ENCODE measurements around the gene CMIP.

CMIP gene

DNA sequence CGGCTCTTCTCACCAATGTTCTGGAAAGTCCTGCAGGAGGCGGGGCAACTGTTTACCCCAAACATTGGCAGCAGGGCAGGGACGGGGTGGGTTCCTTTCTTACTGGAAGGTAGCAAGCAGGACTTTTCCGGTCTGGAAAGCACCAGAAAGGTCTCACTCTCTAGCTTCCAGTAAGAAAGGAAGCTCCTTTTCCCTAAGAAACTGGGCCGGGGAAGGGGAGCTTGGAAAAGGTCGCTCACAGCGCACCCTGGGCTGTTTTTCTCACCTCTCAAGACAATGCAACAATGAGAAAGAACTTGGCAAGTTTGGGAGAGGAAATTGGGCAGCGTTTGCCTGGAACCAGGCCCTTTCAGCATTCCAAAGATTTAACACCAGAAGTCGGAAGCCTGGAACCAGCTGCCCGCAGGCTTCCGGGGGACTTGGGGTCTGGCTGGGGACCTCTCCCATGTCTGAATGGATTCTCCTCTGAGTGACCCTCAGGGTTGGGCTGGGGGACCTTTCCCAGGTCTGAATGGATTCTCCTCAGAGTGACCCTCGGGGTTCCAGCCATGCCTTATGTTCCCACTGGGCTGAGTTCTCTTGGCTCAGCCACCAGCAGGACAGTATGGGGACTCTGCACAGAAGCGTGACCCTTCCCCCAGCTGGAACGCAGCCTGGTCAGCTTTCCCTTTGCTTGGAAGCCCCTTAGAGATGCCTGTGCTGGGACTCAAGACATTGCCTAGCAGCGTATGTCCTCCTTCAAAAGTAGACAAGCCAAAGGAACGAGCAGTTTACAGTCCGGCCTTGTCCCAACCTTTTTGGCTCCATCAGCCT is 167.9 kb downstream of the CMIP start:
- DNase-seq, result no peak

DNA sequence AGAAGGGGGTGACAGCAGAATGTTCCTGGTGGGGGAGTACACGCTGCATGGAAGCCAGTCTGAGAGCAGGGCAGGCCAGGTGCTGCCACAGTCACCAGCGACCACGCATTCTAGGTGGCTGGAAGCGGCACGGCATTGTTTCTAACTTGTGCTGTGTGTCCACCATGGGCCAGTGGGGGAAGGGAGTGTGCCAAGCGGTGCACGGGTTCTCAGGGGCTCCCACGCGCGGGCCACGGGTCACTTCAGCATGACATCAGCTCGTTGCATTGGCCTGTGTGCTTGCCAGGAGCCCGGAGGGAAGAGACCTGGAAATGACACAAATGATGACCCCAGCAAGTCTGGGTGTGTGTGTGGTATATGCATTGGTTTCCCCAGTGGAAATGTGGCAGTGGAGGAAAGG is 169.6 kb downstream of the CMIP start:
- no peak for DNase-seq

DNA sequence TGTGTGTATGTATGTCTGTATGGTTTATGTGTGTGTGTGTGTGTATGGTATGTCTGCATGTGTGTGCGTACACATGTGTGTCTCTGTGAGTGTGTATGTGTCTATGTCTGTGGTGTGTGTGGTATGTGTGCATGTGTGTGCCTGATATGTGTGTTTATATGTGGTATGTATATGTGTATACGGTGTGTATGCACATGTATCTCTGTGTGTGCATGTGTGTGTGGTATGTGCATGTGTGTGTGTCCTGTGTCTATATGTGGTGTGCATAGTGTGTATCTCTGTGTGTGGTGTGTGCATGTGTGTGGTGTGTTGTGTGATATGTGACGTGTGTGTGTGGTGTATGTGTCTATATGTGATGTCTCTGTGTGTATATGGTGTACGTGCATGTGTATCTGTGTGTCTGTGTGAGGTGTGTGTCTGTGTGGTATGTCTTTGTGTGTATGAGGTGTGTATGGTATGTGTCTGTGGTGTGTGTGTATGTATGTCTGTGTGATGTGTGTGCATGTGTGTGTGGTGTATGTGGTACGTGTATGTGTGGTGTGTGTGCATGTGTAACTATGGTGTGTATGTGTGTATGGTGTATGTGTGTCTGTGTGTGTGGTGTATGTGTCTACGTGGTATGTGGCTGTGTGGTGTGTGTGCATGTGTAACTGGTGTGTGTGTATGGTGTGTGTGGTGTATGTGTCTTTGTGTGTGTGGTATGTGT is 170.2 kb downstream of the CMIP start:
- DNase-seq, result no peak

DNA sequence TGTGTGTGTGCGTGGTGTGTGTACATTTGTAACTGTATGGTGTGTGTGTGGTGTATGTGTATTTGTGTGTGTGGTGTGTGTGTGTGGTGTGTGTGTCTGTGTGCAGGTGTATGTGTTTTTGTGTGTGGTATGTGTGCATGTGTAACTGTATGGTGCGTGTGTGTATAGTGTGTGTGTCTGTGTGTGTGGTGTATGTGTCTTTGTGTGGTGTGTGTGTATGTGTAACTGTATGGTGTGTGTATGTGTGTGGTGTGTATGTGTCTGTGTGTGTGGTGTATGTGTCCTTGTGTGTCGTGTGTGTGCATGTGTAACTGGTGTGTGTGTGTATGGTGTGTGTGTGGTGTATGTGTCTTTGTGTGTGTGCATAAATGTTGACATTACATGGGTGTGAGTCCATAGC is 170.8 kb downstream of the CMIP start:
- no peak for DNase-seq

DNA sequence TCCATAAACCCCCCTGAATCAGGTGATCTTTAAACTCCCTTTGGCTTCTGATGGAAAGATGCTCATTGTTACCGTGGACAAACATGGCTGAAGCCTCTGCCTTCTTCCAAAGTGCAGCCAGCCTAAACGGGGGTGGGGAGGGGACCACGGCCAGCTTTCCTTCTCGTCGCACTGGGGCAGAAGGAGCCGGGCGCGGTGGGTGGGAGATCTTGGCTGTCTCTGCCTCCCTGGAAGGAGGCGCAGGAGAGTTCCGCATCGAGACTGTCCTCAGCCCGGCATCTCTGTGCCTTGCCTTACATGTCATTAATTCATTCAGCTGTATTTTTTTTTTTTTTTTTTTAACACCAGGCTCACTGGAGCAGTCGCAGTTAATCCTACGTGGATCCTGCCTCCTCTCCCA is 171.2 kb downstream of the CMIP start:
- no peak for DNase-seq

DNA sequence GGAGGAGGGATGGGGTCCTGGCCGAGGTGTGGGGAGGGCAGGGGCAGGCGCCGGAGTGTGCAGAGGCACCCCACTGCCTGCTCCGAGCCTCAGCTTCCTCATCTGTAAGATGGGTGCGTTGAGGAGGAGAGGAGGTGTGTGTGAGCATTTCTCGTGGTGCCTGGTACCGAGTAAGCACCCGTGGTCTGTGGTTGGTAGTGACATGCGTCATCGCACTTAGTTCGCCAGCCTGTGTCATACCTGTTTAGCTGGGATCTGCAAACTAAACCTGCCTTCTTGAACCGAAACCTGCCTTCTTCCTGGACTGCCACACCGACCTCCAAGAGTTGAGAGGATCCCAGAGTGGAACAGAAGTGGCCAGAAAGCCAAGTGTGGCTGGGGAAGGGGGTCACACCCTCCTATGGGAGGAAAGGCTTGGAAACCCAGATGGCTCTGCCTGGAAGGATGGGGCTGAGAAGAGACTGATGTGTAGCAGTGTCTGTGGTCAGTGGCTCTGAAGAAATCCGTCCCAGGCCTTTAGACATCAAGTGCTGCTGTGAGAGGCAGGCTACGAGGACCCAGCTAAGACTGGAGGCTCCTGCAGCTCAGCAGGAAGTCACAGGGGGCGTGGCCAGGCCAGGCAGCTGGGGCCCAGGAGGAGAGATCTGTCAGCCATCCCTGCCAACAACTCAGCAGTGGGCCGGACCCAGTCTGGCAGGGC is 171.9 kb downstream of the CMIP start:
- DNase-seq, result peak; percentile 65

DNA sequence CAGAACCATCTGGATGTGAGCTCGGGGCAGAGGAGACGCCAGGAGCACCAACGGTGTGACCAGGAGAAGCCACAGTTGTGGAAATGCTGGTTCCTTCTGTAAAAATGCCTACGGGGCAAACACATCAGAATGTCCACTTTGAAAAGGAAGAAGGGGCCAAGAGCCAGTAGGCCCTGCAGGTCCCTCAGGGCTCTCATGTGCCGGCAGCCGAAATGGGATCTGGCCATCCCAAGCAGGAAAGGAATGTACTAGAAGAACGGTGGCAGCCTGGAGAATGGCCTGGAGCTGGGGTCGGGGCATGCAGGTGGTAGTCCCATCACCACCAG is 172.4 kb downstream of the CMIP start:
- DNase-seq, result no peak

DNA sequence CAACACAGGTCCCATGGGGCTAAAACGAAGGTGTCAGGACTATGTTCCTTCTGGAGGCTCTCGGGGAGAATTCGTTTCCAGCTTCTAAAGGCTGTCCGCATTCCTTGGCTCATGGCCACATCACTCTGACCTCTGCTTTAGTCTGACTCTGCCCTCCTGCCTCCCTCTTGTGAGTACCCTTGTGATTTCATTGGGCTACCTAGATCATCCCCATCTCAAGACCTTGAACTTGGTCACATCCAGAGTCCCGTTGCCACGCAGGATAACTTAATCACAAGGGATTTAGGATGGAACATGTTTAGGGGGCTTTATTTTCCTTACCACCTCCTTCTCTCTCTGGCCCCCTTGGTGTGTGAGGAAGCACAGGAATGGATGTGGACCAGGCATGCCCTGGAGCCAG is 173.6 kb downstream of the CMIP start:
- DNase-seq, result no peak

DNA sequence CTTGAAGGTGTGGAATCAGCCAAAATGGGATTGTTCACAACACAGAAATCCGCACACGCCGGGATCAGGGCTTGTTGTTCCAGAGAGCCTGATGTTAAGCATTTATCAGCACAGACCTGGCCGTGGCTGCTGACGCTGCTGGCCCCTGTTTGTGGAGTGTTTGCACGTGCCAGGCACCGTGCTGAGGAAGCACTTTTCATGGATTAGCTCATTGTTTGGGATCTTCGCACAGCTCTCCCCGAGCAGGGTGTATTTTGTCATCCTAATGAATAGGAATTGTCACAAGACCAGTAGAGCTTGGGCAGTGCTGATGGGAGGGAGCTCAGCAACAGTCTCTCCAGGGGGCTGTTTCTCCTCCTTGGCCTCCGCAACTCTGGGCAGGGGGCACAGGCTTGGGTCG is 174.1 kb downstream of the CMIP start:
- no peak for DNase-seq

DNA sequence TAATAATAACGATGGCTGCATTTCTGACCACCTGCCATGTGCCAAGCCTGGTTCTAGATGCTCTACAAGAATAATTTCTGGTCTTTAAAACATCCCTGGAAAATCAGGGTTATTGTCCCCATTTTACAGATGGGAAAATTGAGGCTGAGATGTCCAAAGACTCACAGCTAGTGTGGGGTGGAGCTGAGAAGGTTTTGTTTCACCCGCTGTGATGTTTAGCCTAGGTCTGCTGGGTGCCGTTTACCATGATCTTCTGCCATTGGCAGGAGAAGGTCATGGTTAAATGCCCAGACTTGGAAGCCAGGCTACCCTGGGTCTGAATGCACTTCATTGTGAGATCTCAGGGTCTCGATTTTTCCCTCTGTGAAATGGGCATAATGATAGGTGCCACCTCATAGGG is 175.4 kb downstream of the CMIP start:
- DNase-seq, result no peak

DNA sequence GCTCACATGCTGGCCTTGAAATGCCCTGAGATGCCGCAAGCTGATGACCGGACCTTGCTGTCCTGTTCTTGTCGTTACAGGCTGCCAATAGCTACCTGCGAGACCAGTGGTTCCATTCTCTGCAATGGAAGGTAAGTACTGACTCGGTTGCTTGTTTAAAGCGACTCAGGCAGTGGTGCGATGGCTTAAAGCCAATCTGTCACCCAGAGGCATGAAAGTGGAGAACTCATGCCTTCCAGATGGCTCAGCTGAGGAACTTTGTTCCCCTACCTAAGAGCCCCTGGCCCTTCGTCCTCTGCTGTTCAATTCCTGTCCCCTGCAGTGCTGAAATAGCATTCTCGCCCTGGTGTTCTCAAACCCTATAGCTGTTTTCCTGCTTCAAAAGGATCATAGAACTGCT is 176.2 kb downstream of the CMIP start:
- DNase-seq, result no peak

DNA sequence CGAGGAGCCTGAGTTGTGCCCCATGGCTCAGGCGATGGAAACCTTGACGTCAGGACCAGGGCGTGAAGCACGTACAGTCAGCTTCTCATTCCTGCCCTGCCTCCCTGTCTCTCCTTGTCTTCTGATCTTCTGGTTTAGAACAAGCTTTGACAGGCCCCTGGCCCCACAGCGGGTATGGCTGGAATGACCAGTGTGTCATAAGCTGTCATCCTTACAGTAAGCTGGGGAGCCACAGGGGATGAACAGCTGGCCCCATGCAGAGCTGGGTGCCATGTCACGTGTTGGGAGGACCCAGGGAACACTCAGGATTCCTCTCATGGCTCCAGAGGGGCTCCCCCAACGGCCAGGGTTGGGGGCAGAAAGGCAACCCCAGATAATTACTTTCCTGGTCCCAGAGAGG is 176.9 kb downstream of the CMIP start:
- DNase-seq, result no peak

DNA sequence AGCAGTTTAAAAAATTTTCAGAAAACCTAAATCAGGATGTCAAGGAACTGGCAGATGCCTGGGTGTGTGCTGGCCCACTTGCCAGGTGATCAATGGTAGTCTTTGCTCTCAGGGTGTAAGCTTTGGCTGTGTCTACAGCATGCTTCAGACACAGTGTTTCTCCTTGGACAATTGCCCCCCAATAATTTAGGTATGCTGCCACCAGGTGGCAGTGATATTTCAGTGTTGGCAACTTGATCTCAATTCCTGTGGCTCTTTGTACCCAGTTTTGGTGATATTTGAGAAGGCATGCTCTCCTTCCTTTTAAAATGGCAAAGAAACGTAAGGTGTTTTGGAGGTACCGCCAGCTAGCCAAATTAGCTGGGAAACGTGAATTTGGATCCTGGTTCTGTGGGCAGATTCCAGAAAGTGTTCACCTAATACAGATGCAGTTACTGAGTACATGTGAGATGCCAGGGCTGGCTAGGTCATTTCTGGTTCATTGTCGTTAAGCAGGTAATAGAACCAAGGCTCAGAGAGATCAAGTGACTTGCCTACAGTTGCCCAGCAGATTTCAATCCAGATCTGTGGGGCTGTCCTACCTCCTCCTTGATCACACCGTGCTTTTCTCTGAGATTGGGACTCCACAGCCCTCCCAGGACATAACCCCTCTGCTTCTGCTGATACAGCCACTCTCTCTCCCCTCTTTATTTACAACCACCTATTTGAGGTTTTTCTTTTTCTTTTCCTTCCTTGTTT is 178.9 kb downstream of the CMIP start:
- DNase-seq, result peak; percentile 48

DNA sequence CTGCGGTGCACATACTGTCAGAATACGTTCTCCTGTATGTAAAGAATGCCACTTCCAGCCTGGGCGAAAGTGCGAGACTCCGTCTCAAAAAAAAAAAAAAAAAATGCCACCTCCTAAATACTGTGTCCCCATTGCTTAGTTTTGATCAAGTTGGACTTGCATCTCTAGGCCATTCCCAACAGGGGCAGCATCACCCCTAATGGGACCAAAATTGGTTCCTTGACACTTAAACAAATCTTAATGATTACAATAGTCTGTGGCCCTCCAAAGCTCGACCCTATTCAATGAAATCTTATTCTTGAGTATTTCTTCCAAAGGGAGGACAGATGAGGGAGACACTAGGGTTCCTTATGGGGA is 179.8 kb downstream of the CMIP start:
- no peak for DNase-seq

DNA sequence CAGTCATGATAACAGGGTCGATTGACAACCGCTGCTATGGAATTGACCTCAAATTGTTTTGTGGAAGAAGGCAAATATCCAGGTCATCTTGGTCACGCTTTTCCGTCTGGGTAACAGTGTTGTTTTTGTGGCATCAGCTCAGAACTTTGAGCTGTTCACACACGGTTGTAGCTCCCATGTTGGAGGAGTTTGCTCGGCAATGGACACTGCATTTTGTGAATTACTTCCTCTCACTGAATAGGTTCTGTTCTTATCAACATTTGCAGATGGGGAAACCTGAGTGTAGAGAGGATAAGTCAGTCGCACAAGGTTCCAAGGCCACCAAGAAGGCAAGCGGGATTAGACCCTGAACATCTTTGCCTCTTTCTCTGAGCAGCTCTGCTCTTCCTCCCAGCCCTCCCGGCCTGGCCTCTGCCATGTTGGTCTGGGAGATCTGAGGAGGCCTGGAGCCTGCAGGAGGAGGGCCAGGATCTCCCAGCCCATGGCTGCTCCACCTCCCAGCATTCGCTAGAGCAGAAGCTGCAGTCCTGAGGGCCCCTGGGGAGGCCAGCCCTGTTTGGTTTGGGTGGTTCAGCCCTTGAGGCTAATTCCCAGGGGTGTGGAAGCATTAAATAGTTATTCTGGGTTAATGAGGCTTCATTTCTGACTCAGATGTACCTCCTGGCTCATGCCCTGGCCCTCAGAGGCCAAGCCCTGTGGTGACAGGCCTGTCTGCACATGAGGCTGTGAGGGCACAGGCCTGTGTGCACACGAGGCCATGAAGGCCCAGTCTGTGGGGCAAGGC is 180.3 kb downstream of the CMIP start:
- DNase-seq, result no peak

DNA sequence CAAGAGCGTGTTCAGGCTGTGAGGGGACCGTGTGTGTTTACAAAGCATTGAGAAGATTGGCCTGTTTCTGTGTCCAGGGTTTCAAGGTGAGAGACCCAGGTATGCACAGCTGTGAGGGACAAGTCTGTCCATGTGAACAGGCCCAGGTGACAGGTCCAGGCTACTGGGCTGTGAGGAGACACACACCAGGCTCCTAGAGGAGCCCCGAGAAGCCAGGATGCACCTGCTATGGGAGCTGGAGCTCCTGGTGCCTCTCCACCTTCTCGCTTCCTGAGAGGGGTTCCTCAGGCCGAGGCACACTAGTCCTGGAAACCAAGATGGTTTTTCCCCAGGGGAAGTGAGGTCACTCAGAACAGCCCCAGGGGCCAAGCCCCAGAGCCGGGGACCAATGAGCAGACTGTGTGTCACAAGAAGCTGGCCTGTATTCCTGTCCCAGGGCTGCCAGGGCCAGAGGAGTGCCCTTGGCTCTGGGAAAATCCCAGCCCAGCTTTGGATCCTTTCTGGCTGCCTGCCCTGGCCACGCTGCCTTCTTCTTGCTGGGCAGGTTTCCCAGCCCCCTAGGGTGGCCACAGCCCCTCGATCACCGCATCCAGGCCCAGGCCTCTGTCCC is 181.0 kb downstream of the CMIP start:
- no peak for DNase-seq

DNA sequence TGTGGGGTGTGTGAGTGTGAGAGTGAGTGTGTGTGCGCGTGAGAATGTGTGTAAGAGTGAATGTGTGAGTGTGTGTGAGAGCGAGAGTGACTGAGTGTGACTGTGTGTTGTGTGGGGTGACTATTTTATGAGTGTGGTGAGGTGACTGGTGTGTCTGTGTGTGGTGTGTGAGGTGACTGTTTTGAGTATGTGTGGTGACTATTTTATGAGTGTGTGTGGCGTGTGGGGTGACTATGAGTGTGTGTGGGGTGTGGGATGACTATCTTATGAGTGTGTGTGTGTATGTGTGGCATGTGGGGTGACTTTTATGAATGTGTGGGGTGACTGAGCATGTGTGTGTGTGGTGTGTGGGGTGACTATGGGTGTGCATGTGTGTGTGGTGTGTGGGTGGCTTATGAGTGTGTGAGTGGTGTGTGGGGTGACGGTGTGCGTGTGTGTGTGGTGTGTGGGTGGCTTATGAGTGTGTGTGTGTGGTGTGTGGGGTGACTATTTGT is 181.6 kb downstream of the CMIP start:
- DNase-seq, result no peak

DNA sequence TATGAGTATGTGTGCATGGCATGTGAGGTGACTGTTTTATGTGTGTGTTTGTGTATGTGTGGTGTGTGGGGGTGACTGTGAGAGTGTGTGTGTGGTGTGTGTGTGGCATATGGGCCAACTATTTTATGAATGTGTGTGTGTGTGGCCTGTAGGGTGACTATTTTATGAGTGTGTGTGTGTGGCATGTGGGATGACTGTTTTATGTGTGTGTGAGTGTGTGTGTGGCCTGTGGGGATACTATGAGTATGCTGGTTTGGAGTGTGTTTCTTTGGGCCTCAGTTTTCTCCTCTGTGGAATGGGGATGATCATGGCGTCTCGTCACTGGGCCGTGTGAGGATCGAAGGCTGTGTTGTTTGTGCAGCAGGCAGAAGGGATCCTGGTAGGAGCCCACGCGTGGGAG is 182.4 kb downstream of the CMIP start:
- DNase-seq, result no peak

DNA sequence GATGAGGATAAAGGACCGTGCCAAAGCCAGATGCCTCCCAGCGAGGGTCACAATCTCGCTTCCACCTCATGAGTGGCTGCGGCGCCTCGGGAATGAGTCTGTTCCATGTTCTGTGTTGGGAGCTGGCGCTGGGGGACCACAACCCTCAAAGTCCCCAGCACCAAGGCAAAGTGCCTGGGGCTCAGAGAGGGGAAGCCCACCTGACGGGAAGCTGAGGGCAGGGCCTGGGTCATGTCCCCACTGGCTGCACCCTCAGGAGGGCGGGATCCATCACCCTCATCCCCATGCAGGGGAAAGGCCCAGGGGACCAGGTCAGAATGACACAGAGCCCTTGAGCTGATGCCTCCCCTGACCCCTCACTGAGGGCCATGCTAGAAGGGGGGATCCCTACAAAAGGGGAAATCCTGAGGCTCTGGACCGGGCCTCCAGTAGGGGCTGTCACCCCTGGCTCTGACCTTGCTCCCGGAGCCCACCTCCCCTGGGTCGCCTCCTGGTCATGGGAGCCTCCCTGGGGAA is 183.2 kb downstream of the CMIP start:
- DNase-seq, result no peak

DNA sequence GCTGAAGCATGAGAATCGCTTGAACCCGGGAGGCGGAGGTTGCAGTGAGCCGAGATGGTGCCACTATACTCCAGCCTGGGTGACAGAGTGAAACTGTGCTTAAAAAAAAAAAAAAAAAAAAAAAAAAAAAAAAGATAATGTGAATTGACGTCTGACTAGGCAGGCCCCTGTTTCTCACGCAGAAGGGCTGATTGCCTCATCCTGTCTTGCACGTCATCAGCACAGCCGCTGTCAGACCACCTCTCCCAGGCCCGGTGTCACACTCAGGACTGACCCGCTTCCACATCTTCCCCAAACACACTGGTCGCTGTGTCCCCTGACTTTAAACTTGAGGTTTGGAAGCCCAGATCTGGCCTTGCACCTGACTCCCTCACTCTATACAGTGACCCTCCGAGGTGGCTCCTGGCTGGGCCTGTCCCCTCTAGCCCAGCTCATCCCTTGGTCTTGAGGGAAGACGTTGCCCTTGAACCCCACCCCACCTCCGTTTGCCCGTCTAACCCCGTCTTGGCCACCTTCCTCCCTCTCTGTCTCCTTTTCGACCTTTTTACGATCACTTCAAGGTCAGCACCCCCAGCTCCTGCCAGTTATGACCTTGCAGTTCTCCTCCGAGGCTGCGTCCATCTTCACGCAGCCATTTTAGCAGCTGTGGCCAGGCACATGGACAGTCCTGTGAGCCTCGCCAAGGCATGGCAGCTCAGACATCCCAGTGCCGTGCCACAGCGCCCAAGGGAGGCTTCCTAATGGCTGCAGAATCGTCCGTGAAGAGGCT is 184.6 kb downstream of the CMIP start:
- no peak for DNase-seq

Measured in activated CD4-positive, CD25-positive, alpha-beta regulatory T cell treated with anti-CD3 and anti-CD28 coated beads, Interleukin-2, amount 50 U/mL, for 72 hours (primary cell).